Thyroid gland (tissue), 4 donors: ENCODE results near the gene ZNF556.

Experiments used
- POLR2A ChIP-seq, 2 donors: fragments of 450-650 bp; IDR thresholded peaks; one replicate each; pipeline ENCODE4 v1.6.1; 2017; ENCODE audit warnings: antibody characterized with exemption in 2 of 2, mild to moderate bottlenecking in 2 of 2, moderate library complexity in 1 of 2
- TF ChIP-seq, protein P1 (sequence below), 6 experiments: fragments of 200-600 bp in 3 of 6; fragments of 450-650 bp in 3 of 6; sonication (generic) in 3 of 6; IDR thresholded peaks; one replicate each; pipeline ENCODE4 v1.5.1; 2016 to 2019; ENCODE audit warnings: antibody characterized with exemption in 6 of 6, mild to moderate bottlenecking in 2 of 6, inconsistent platforms in 1 of 6, moderate library complexity in 1 of 6

DNA sequence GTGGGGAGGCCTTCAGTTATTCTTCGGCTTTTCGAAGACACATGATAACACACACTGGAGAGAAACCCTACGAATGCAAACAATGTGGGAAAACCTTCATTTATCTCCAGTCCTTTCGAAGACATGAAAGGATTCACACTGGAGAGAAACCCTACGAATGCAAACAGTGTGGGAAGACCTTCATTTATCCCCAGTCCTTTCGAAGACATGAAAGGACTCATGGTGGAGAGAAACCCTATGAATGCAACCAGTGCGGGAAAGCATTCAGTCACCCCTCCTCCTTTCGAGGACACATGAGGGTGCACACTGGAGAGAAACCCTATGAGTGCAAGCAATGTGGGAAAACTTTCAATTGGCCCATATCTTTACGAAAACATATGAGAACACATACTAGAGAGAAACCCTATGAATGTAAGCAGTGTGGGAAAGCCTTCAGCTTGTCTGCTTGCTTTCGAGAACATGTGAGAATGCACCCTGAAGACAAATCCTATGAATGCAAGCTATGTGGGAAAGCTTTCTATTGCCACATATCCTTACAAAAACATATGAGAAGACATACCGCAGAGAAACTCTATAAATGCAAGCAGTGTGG is 14.0 kb upstream of the ZNF556 start:
- no peak for TF ChIP-seq POLR2A (IDR thresholded peaks at IDR 0.05)
- TF ChIP-seq, protein P1, sequence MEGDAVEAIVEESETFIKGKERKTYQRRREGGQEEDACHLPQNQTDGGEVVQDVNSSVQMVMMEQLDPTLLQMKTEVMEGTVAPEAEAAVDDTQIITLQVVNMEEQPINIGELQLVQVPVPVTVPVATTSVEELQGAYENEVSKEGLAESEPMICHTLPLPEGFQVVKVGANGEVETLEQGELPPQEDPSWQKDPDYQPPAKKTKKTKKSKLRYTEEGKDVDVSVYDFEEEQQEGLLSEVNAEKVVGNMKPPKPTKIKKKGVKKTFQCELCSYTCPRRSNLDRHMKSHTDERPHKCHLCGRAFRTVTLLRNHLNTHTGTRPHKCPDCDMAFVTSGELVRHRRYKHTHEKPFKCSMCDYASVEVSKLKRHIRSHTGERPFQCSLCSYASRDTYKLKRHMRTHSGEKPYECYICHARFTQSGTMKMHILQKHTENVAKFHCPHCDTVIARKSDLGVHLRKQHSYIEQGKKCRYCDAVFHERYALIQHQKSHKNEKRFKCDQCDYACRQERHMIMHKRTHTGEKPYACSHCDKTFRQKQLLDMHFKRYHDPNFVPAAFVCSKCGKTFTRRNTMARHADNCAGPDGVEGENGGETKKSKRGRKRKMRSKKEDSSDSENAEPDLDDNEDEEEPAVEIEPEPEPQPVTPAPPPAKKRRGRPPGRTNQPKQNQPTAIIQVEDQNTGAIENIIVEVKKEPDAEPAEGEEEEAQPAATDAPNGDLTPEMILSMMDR (IDR thresholded peaks at IDR 0.05) = no peak
